GM20431 (cell line): ENCODE measurements around the gene SEC22A.

ENCODE experiments used
- in situ Hi-C: fragments of 300-500 bp; cut with MseI, MboI; formaldehyde crosslinking; loops from one replicate; pipeline ENCODE4 v1.15.0; 2020; ENCODE audit warnings: low sequenced_read_pairs; ENCODE audit not compliant: unreplicated experiment

The SEC22A gene

GRCh38 chr3:123300056-123300455 lies 98.3 kb downstream of the SEC22A start:
- in situ Hi-C loops: no loop called here

DNA sequence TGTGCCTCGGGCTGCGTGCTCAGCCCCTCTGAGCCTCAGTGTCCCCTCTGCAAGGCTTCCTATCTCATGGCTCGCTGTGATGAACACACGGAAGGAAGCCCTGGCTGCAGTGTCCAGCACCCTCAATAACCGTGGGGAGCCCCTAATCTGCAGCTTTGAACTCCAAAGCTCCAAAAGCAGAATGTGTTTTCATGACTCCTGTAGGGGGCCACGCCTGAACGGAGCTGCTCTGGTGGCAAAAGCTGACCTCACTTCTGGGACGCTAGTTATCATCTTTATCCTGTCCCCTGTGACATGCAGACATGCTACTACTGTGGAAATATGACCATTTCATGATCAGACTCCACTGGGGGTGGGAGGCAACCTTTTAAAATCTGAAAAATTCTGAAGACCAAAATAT lies 98.8 kb downstream of the SEC22A start:
- in situ Hi-C loops: no loop called here

DNA sequence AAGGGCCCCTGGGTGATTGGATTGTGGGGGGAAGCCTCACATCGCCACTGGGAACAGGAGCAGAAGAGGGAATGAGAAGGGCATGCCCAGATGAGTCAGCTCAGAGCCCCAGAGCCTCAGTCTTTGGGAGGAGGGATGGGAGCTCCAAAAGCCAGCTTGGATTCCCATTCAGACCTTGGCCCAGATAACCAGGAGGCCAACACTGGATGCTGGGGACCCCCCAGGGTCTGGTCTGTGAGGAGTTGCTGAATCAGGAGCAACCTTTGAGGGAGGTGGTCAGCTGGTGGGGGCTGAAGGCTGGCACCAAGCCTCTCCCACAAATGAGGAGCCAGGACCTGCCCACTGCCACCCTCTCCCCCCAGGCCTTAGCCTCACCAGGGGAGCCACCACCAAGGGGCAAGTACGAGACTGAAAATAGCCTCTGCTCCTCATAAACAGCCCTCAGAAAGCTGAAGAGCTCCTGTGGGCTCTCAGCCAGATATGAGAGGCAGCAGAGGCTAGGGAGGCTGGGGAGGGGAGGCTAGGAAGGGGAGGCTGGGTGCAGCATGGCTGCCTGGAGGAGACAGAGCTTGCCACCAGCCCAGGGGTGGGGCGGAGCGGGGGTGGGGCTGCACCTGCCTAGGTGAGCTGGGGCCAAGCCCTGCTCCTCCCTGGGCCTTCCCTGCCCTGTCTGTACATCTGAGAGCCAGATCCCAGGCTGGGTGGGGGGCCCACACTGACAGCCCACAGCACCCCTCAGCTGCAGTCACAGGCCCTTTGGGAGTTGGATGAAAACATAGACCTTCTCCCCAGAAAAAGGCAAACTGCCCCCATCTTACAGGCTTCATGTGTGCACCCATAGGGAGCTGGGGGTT lies 99.8 kb downstream of the SEC22A start:
- in situ Hi-C loops: no loop called here

- in situ Hi-C loops: no loop called here
Observed at GRCh38 chr3:123302961-123303360, 101.2 kb downstream of the SEC22A start.

DNA sequence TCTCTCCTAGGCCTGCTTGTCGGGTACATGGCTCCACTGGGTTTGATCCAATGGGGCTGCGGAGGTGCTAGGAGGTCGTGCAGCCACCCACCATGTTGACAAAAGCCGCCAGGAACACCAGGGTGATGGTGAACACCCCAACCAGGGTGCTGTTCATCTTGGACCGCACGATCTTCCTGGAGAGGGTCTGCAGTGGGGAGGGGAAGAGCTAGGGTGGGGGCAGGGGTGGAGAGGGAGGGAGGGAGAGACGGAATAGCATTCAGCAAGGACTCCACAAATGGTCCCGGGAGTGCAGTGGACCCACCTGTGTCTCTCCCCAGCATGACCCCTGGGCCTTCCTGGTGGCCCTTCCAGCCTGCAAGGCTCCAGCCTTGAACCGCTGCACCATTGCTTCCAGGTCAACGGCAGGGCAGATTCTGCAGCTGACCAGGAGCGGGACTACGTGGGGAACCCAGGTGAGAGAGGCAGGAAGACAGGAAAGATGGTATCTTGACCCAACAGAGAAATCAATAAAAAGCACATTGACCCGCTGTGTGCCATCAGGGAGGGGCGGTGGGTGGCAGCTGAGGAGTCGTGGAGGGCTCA lies 102.3 kb downstream of the SEC22A start:
- in situ Hi-C loops: no loop called here

- in situ Hi-C loops: no loop called here
Observed at GRCh38 chr3:123305192-123305591, 103.4 kb downstream of the SEC22A start.

- in situ Hi-C loops: no loop called here
Observed at GRCh38 chr3:123307064-123307463, 105.3 kb downstream of the SEC22A start.

- in situ Hi-C loops: no loop called here
Observed at GRCh38 chr3:123310186-123310585, 108.4 kb downstream of the SEC22A start.

DNA sequence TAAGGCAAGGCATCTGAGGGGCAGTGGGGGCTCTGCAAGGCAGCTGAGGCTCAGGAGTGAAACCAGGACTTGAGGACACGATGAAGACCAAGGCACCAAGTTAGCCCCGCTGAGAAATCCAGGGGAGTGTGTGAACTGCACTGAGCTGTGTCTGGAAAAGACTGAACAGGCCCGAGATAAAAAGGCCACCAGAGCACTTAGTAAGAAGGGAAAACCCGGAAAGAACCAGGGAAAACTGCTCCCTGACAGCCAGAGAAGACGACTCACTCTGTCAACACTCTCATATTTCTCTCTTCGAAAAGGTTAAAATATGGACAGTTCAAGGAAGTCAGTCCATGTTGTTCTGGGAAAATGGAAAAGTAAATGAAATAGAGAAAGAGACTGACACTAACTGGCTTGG lies 109.0 kb downstream of the SEC22A start:
- in situ Hi-C loops: no loop called here

DNA sequence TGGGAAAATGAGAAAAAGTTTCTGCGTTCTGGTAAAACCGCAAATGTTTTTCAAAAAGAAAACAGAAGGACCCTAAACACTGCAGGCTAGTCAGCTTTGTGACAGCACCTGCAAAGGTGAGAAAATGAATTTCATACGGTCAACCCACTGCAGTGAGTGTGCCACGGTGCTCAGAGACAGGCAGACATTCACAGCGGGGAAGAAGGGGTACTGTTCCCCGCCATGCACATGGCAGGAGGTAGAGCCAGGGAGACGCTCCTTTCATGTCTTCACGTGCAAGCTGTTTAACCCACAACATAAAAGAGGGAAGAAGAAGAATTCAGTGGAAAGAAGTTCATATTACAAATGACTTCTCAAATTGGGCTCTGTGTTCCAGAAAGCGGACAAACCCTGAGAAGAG lies 109.5 kb downstream of the SEC22A start:
- in situ Hi-C loops: no loop called here

DNA sequence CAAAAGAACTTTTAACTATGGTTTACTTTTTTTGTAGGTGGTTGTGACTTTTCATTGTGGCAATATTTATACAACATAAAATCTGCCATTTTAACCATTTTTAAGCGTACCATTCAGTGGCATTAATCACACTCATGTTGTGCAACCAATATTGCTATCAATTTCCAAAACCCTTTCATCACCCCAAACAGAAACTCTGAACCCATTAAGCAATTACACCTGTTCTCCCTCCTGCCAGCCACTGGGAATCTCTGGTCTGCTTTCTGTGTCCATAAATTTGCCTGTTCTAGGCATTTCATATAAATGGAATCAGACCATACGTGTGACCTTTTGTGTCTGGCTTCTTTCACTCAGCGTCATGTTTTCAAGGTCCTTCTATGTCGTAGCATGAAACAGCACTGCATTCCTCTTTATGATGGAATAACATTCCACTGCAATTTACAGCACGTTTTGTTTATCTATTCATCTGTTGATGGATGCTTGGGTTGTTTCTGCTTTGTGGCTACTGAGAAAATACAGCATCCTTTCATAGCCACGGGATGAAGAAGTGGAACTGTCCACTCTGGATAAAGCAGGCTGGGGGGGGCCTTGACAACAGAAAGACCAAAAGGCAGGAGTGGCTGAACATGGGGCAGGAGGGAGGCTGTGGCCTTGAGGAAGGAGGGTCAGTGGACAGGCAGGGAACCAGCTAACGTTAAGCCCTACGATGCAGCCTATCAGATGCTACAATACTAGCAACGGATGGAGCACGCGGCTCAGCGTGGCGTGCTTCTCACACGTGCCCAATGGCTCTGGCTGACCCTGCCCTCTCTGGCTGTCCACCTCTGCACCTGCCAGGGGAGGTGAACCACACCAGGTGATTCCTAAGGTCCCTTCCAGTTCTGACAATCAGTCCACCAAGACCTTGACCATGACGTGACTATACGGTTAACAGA lies 110.9 kb downstream of the SEC22A start:
- in situ Hi-C loops: no loop called here

GRCh38 chr3:123313889-123314288 lies 112.1 kb downstream of the SEC22A start:
- in situ Hi-C loops: no loop called here

GRCh38 chr3:123314359-123315270 lies 112.9 kb downstream of the SEC22A start:
- in situ Hi-C loops: no loop called here

DNA sequence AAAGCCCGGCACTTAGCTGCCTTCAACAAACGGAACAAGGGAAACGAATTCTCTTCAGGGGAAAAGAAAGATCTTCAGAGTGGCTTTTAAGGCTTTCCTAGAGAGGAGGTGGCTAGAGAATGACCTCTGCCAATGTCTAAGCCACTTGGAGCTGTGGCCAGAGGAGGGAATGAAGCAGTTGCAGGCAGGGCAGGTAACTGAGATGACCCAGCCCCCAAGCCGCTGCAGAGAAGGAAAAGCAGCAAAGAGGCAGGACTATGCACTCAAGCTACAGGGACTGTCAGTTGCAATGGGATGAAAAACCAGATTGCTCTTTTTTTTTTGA lies 113.5 kb downstream of the SEC22A start:
- in situ Hi-C loops: no loop called here

GRCh38 chr3:123317716-123318115 lies 116.0 kb downstream of the SEC22A start:
- in situ Hi-C loops: no loop called here

- in situ Hi-C loops: no loop called here
Observed at GRCh38 chr3:123318374-123318773, 116.6 kb downstream of the SEC22A start.

- in situ Hi-C loops: no loop called here
Observed at GRCh38 chr3:123319760-123320159, 118.0 kb downstream of the SEC22A start.

GRCh38 chr3:123320221-123320620 lies 118.5 kb downstream of the SEC22A start:
- in situ Hi-C loops: no loop called here

DNA sequence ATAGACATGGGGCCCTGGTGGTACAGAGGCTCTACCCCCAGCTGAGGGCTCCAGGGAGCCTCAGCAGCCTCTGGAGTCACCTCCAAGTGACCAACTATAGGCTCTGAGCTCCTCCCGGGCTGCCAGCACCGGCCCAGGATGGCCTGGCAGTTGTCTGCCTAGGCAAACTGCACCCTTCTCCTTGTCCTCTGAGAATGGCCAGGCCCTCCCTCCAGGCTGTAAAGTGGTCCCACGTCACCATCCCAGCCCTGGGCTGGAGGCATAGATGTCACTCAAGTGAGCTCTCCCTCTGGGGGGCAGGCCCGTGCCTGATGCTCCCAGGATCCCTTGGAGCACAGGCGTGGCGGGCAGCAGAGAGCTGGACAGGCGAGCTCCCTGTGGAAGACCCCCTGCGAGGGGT lies 120.1 kb downstream of the SEC22A start:
- in situ Hi-C loops: no loop called here

GRCh38 chr3:123322866-123323265 lies 121.1 kb downstream of the SEC22A start:
- in situ Hi-C loops: no loop called here
